ENCODE measurements around the gene SSBP3.

SSBP3 gene

GRCh38 chr1:54298284-54299033 is 107.7 kb downstream of the SSBP3 start:
- no peak for DNase-seq (ENCODE audit: insufficient read length, low spot score)
- no peak for TF ChIP-seq CTCF (IDR thresholded peaks at IDR 0.05; ENCODE audit: insufficient read depth, missing control alignments)
- no peak for FAIRE-seq

GRCh38 chr1:54297596-54298283 is 108.5 kb downstream of the SSBP3 start:
- DNase-seq (ENCODE audit: insufficient read length, low spot score): no peak
- no peak for TF ChIP-seq CTCF (IDR thresholded peaks at IDR 0.05; ENCODE audit: insufficient read depth, missing control alignments)
- FAIRE-seq: peak; percentile 88

- TF ChIP-seq CTCF (IDR thresholded peaks at IDR 0.05; ENCODE audit: insufficient read depth, missing control alignments): no peak
- DNase-seq (ENCODE audit: insufficient read length, low spot score) (peak; percentile 66), FAIRE-seq (peak; percentile 53)
These were observed 109.5 kb downstream of the SSBP3 start for GRCh38 chr1:54296666-54297065.

- DNase-seq (ENCODE audit: insufficient read length, low spot score): no peak
These were observed 111.3 kb downstream of the SSBP3 start for GRCh38 chr1:54294887-54295286.

GRCh38 chr1:54292002-54292911 is 113.9 kb downstream of the SSBP3 start:
- TF ChIP-seq CTCF (IDR thresholded peaks at IDR 0.05; ENCODE audit: insufficient read depth, missing control alignments): no peak

More at GRCh38 chr1:54294887-54295286, 111.3 kb downstream of the SSBP3 start:
- no peak for TF ChIP-seq CTCF (IDR thresholded peaks at IDR 0.05; ENCODE audit: insufficient read depth, missing control alignments)
- FAIRE-seq: no peak

GRCh38 chr1:54291276-54292001 is 114.8 kb downstream of the SSBP3 start:
- FAIRE-seq (peak; percentile 6), DNase-seq (ENCODE audit: insufficient read length, low spot score) (no peak)
- TF ChIP-seq CTCF (IDR thresholded peaks at IDR 0.05; ENCODE audit: insufficient read depth, missing control alignments): no peak

More at GRCh38 chr1:54292002-54292911, 113.9 kb downstream of the SSBP3 start:
- DNase-seq (ENCODE audit: insufficient read length, low spot score) (no peak), FAIRE-seq (no peak)

All from D721Med (cell line).